Esophagus squamous epithelium (tissue), 4 donors: ENCODE measurements around the gene CEP128.

Source experiments
- CTCF ChIP-seq, 6 experiments: fragments of 450-650 bp in 4 of 6; fragments of 200-600 bp in 2 of 6; sonication (generic) in 2 of 6; IDR thresholded peaks; one replicate each; pipeline ENCODE4 v1.5.1; 2016 to 2019; ENCODE audit warnings: antibody characterized with exemption in 6 of 6, mild to moderate bottlenecking in 4 of 6, moderate library complexity in 4 of 6
- POLR2A ChIP-seq, 4 donors: fragments of 450-650 bp; IDR thresholded peaks; one replicate each; pipeline ENCODE4 v1.6.1; 2017; ENCODE audit warnings: antibody characterized with exemption in 4 of 4, mild to moderate bottlenecking in 4 of 4, moderate library complexity in 3 of 4

DNA sequence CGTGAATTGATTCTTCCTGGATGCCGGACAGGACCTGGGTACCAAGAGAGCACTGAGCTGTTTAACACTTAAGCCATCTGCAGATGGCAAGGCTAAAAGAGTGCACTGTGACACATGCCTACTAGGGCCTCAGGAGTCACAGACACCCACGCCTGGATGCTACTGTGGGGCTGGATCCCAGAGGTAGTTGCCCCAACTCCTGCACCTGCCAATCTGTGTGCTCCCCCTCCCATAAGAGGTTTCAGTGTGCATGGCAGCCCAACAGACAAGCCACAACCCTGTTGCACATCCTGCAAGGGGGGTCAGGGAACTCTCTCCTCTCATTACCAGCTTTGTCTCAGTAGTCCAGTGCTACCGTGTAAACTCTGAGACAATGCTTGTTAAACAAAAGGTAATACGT, 169.0 kb downstream of the CEP128 start:
- TF ChIP-seq CTCF (IDR thresholded peaks at IDR 0.05), result no peak
- no peak for TF ChIP-seq POLR2A (IDR thresholded peaks at IDR 0.05)
